GM21529 (cell line): ENCODE results near the gene SLAMF9.
"Not testable (repeated sequence)": the region's sequence is repeated elsewhere in the genome, so short reads cannot be mapped to it uniquely, and the experiment has no call there.

Experiments
- ATAC-seq: cut with Tn5 transposase; IDR thresholded peaks from one replicate; pipeline ENCODE4 v1.9.1; 2021; ENCODE audit not compliant: unreplicated experiment

Gene SLAMF9

GRCh38 chr1:159921700-159922504 is 32.1 kb downstream of the SLAMF9 start:
- no peak for ATAC-seq

- ATAC-seq, result peak; percentile 25
Measured at GRCh38 chr1:159921251-159921650, 32.8 kb downstream of the SLAMF9 start.

- ATAC-seq, result no peak
Measured at GRCh38 chr1:159920651-159921050, 33.4 kb downstream of the SLAMF9 start.

- ATAC-seq, result no peak
Measured at GRCh38 chr1:159920202-159920601, 33.8 kb downstream of the SLAMF9 start.

- no peak for ATAC-seq
Measured at GRCh38 chr1:159919236-159919865, 34.7 kb downstream of the SLAMF9 start.

- ATAC-seq, result no peak
Measured at GRCh38 chr1:159918352-159919200, 35.5 kb downstream of the SLAMF9 start.

- ATAC-seq, result no peak
Measured at GRCh38 chr1:159917533-159918351, 36.3 kb downstream of the SLAMF9 start.

- no peak for ATAC-seq
Measured at GRCh38 chr1:159916242-159917051, 37.6 kb downstream of the SLAMF9 start.

- ATAC-seq, result no peak
Measured at GRCh38 chr1:159915571-159916241, 38.3 kb downstream of the SLAMF9 start.

- no peak for ATAC-seq
Measured at GRCh38 chr1:159914252-159915018, 39.6 kb downstream of the SLAMF9 start.

GRCh38 chr1:159913451-159914192 is 40.4 kb downstream of the SLAMF9 start:
- no peak for ATAC-seq

- ATAC-seq, result no peak
Measured at GRCh38 chr1:159911326-159912070, 42.5 kb downstream of the SLAMF9 start.

GRCh38 chr1:159908031-159908940 is 45.8 kb downstream of the SLAMF9 start:
- no peak for ATAC-seq

- no peak for ATAC-seq
Measured at GRCh38 chr1:159906960-159907359, 47.1 kb downstream of the SLAMF9 start.

- not testable (repeated sequence) for ATAC-seq
Measured at GRCh38 chr1:159904036-159904435, 50.0 kb downstream of the SLAMF9 start.

GRCh38 chr1:159902541-159902940 is 51.5 kb downstream of the SLAMF9 start:
- no peak for ATAC-seq
